ENCODE measurements around the gene SEC14L5.

SEC14L5 gene

GRCh38 chr16:5012887-5013286 lies 54.8 kb downstream of the SEC14L5 start:
- no peak for DNase-seq (ENCODE audit: low spot score)

DNA sequence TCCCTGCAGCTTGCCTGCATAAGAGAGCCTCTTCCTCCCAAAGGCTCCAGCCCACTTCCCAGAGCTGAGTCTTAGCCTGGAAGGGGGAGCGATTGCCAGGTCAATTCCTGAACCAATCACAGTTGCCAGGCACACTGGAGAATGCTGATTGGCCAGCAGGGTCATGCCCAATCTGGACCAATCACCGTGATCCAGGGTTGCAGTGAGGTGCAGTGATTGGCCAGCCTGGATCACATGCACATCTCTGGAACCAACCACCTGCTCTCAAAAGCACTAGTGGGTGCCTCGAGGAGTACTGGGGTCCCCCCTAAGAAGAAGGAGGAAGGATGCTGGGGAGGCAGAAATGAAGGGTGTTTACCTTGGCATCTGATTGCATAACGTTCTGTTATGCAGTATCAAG lies 57.2 kb downstream of the SEC14L5 start:
- no peak for DNase-seq (ENCODE audit: low spot score)

DNA sequence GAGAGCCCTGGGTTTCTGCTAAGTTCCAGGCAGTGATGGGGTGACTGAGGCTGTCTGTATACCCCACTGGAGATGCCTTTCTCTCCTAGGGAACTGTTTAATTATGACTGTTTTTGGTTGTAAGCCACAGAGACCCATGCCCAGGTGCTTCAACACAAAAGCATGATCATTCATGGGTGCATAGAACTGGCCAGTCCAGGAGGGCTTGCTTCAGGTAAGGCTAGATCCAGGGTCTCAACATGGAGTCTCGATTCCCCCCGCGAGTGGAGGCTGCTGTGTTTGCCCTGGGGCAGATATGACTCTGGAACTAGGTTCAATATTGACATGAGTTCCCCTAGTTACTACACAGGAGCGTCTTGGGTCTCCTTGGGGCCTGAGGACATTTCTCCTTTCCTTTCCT lies 57.8 kb downstream of the SEC14L5 start:
- DNase-seq (ENCODE audit: low spot score), result no peak

DNA sequence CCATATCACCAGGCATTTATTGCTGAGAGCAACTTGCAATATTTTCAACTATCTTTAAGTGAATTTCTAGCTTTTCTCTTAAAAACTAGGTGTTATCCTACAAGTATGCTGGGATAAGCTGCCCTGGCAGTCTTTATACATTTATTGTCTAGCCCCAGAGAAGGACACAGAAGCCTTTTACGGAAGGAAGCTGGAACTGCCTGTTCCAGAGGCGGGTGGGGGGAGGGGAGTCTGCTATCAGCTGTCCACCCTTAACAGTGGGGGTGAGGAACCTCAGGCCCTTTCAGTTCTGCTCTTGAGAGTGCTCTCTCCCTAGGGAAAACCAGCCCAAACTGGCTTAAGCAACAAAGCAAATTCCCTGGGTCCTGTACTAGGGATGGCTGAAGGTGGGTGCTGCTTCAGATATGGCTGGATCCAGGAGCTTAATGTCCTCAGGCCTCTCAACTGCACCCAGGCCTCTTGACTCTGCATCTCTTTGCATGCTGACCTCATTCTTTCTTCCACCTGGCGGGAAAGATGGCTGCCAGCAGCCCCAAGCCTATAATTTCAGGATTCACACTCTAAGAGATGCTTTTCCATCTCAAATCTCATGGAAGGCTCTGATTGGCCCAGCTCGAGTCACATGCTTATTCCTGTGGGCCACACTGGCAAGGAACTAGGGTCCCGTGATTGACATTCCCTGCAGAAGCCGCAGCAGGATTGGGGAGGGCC lies 59.0 kb downstream of the SEC14L5 start:
- DNase-seq (ENCODE audit: low spot score), result no peak

DNA sequence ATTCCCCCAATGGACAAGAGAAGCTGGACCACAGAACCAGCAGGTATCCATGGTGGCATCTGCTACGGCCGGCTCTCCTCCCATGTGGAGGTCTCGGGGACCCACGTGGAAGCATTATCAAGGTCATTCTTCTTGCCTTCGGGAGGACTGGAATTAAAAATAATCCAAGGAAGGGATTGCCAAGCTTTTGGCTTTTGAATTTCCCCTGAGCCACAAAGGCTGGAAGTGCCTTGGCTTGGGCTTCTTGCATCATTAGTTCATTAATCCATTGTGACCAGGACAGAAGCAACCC lies 59.5 kb downstream of the SEC14L5 start:
- no peak for DNase-seq (ENCODE audit: low spot score)

GRCh38 chr16:5018793-5019192 lies 60.7 kb downstream of the SEC14L5 start:
- DNase-seq (ENCODE audit: low spot score), result no peak

DNA sequence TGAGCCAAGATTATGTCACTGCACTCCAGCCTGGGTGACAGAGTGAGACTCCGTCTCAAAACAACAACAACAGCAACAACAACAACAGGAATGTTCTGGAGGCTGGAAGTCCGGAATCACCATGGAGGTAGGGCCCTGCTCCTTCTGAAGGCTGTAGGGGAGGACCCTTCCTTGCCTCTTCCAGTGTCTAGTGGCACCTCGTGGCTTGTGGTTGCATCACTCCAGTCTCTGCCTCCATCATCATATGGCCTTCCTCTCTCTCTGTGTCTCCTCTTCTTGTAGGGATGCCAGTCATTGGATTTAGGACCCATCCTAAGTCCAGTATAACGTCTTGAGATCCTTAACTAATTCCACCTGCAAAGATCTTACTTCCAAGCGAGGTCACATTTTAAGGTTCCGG lies 61.6 kb downstream of the SEC14L5 start:
- DNase-seq (ENCODE audit: low spot score), result no peak

- DNase-seq (ENCODE audit: low spot score), result peak; percentile 85
Measured at GRCh38 chr16:5020551-5020950, 62.4 kb downstream of the SEC14L5 start.

GRCh38 chr16:5022521-5022920 lies 64.4 kb downstream of the SEC14L5 start:
- no peak for DNase-seq (ENCODE audit: low spot score)

- DNase-seq (ENCODE audit: low spot score), result no peak
Measured at GRCh38 chr16:5024632-5025031, 66.5 kb downstream of the SEC14L5 start.

- peak; percentile 74 for DNase-seq (ENCODE audit: low spot score)
Measured at GRCh38 chr16:5025171-5025632, 67.1 kb downstream of the SEC14L5 start.

- no peak for DNase-seq (ENCODE audit: low spot score)
Measured at GRCh38 chr16:5026664-5027063, 68.5 kb downstream of the SEC14L5 start.

- no peak for DNase-seq (ENCODE audit: low spot score)
Measured at GRCh38 chr16:5027086-5027485, 69.0 kb downstream of the SEC14L5 start.

DNA sequence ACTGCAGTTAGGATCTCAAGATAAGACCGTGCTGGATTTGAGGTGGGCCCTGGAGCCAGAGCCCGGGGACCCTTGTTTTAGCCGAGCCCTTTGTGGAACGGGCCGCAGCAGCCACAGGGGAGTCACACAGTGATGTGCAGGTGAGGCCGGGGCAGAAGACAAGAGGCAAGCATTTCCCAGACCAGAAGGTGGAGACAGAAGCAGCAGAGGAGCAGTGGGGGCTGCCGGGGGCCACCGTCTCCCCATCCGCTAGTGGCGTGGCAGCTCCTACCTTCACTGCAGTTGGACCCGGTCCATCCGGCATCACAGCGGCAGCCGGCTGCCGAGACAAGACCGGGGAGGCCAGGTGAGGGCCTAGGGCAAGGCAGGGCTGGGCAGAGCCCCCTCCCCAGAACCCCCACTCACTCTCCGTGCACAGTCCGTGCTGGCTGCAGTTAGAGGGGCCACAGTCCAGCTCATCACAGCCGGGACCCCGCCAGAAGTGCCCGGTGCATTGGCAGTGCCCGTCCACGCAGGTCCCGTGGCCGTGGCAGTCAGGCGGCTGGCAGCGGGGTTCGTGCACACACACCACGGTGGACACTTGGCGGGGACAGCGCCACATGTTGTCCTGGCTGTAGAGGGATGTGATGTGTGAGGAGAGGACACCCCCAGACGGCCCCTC lies 69.6 kb downstream of the SEC14L5 start:
- no peak for DNase-seq (ENCODE audit: low spot score)

DNA sequence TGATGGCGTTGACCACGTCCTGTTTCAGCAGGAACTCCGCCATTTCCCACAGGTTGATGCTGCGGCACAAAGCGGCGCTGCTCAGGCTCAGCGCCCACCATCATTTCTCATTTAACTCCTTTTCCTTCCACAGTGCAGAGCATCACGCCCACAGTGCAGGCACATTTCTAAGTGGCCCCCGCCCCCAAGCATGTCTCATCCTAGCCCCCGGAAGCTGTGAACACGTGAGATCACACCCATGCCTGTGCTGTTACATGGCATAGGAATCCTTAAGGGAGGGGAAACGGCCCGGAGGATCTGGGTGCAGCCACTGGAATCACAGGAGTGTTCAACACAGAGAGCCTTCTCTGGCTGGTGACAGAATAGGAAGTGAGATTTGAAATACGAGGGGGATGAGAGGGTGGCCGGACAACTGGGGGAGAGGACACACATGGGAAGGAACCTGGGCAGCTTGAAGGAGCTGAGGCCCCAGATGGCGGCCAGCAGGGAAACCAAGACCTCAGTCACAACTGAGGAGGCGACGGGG lies 70.9 kb downstream of the SEC14L5 start:
- peak; percentile 79 for DNase-seq (ENCODE audit: low spot score)

GRCh38 chr16:5030251-5030870 lies 72.2 kb downstream of the SEC14L5 start:
- no peak for DNase-seq (ENCODE audit: low spot score)

DNA sequence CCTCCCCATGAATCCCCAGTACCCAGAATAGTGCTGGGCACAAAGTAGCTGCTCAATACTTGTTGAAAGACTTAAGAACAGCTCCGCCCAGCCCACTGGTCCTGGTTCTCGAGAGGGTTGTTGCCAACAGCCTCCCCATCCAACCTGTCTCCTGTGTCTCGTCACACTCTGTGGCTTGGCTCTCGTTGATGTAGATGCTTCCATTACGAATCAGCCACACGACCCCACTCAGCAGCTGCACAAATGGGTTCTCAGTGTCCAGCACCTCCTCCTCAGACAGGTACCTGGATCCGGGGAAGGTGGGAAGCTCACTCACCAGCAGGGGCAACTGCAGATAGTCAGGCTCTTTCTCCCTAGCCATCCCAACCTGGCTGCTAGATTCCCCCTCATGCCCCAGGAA lies 73.5 kb downstream of the SEC14L5 start:
- DNase-seq (ENCODE audit: low spot score), result no peak

DNA sequence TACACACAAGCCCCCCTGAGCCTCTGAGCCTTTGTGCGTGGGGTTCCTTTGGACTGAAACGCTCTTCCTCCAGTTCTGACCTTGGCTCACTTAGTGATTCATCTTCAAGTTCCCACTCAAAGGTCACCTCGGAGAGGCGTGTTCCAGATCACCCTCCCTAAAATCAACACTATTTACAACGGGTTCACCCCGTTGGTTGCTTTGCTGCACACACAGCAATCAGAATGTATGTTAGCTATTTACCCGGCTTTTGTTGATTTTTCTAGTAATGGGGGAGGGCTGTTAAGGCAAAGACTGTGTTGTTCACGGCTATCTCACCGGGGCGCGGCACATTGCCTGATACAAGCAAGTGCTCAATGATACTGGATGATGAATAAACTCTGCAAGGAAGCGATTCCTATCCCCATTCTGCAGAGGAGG lies 74.6 kb downstream of the SEC14L5 start:
- DNase-seq (ENCODE audit: low spot score), result no peak

GRCh38 chr16:5033256-5034166 lies 75.4 kb downstream of the SEC14L5 start, which contains the start of gene NAGPA:
Gene NAGPA (minus strand): TSS chr16:5033935. CDS start chr16:5033914, 21 bp downstream.
- DNase-seq (ENCODE audit: low spot score), result peak; percentile 84

GRCh38 chr16:5034167-5034523 lies 76.0 kb downstream of the SEC14L5 start:
- no peak for DNase-seq (ENCODE audit: low spot score)

DNA sequence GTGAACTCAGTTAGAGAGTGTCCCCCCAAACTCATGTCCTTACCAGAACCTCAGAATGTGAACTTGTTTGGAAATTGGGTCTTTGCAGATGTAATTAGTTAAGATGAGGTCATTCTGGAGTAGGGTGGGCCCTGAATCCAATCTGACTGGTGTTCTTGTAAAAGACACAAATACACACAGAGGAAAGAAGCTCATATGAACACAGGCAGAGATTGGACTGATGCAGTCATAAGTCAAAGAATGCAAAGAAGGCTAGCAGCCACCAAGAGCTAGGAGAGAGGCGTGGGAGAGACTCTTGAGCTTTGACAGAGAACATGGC lies 77.7 kb downstream of the SEC14L5 start:
- no peak for DNase-seq (ENCODE audit: low spot score)

All from putamen (tissue), 1 donor.